Upper lobe of right lung (tissue), 1 donor: ENCODE measurements around the gene COL1A1. TPM values are rescaled to one million over a fixed set of nuclear protein-coding genes. Genes with fewer than 3 reads are reported as not detected.

Experiments used
- ATAC-seq: fragments of 200-7000 bp; cut with Tn5 transposase; one replicate; pipeline ENCODE4 v1.9.1; 2020; ENCODE audit warnings: mild to moderate bottlenecking, moderate library complexity
- DNase-seq: peaks from one replicate; pipeline ENCODE4 v3.0.0-alpha.2; 2020
- H3K27ac ChIP-seq: fragments of 200-600 bp; one replicate; pipeline ENCODE4 v1.8.0; 2022
- H3K27me3 ChIP-seq: fragments of 200-600 bp; one replicate; pipeline ENCODE4 v1.8.0; 2022; ENCODE audit warnings: mild to moderate bottlenecking
- H3K36me3 ChIP-seq: fragments of 200-600 bp; one replicate; pipeline ENCODE4 v1.8.0; 2022
- H3K4me1 ChIP-seq: fragments of 200-600 bp; one replicate; pipeline ENCODE4 v1.8.0; 2022
- H3K4me3 ChIP-seq: fragments of 200-600 bp; one replicate; pipeline ENCODE4 v1.8.0; 2022; ENCODE audit warnings: mild to moderate bottlenecking
- H3K9me3 ChIP-seq: fragments of 200-600 bp; one replicate; pipeline ENCODE4 v1.8.0; 2022
- intact Hi-C: fragments of 100-400 bp; cut with DNase I; formaldehyde crosslinking; loops from one replicate; pipeline ENCODE4 v1.11.0; 2022
- total RNA-seq: library from RNA; stranded (reverse); fragmentation: NEBNext Ultra II Directional; extraction: Animal tissue kit (Norgen Biotek cat#: 25700); gene quantifications from one replicate; pipeline ENCODE4 v1.2.1, GENCODE V29; 2021
- TF ChIP-seq, protein P1 (sequence below): fragments of 200-600 bp; IDR thresholded peaks from one replicate; pipeline ENCODE4 v1.8.0; 2022; ENCODE audit warnings: antibody characterized with exemption
- donor health status: DM: no; HTN: yes; CAD: no; lungs with severe emphysema.

COL1A1 gene
- total RNA-seq, 1 donor from 2014 or later: 154 TPM

DNA sequence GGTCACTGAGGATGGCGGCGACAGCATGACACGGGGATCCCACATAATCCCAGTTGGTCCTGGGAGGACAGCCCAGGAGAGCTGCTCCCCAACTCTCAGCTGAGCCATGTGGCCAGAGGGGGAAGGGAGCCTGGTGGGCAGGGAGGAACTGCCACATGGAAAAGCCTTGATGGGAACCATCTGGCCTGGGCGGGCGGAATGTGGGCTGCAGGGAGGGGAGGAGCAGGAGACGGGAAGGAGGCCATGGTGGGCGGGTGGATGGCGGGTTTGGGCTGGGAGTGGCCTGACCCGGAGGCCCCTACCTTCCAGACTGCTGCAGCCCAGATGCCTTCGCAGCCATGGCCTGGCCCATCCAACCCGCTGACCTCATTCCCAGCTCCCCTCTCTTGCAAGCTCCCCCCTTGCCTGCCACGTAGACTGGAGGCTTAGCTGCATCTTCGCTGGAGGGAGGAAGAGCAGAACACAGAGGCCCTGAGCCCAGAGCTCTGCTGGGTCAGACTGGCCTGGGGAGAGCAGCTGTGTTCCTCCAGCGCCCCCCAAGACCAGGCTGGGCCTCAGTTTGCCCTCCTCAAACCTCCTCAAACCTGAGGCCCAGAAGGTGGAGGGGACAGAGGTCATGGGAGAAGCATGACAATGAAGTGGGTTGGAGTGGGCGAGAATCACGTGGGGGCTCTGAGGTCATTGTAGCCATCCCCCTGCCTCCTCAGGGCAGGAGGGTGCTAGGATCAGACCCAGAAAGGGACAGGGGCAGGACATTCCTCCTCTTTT lies 8.2 kb upstream of the COL1A1 start:
- ATAC-seq: peak; percentile 72
- H3K27me3 ChIP-seq: no peaks in the 10 kb centered on the region
- TF ChIP-seq, protein P1, sequence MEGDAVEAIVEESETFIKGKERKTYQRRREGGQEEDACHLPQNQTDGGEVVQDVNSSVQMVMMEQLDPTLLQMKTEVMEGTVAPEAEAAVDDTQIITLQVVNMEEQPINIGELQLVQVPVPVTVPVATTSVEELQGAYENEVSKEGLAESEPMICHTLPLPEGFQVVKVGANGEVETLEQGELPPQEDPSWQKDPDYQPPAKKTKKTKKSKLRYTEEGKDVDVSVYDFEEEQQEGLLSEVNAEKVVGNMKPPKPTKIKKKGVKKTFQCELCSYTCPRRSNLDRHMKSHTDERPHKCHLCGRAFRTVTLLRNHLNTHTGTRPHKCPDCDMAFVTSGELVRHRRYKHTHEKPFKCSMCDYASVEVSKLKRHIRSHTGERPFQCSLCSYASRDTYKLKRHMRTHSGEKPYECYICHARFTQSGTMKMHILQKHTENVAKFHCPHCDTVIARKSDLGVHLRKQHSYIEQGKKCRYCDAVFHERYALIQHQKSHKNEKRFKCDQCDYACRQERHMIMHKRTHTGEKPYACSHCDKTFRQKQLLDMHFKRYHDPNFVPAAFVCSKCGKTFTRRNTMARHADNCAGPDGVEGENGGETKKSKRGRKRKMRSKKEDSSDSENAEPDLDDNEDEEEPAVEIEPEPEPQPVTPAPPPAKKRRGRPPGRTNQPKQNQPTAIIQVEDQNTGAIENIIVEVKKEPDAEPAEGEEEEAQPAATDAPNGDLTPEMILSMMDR: no peak
- DNase-seq: peak; percentile 83
- intact Hi-C loops: no loop called here
- H3K4me3 ChIP-seq: no peak overlapping the region
- no peaks in the 10 kb centered on the region for H3K9me3 ChIP-seq
- peak overlapping the region; percentile 83 for H3K27ac ChIP-seq
- H3K4me1 ChIP-seq: peaks cover 28% of the 10 kb centered on the region
- no peaks in the 10 kb centered on the region for H3K36me3 ChIP-seq

DNA sequence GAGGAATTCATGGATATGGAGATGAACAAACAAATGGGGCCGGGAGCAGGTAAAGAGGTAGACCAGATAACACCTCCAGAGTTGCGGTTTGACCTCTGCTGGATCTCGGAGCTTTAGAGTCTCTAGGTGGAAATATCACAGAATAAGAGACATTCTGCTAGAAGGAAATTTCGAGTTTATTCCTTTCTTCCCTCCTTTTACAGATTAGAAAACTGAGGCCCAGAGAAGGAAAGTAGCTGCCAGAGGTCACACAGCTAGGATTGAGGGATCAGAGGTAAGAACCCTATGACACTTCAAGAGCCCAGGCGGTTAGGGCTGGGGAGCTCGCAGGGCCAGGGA lies 7.7 kb upstream of the COL1A1 start:
- intact Hi-C loops: no loop called here
- TF ChIP-seq, protein P1: no peak
- peak overlapping the region; percentile 83 for H3K27ac ChIP-seq
- no peaks in the 10 kb centered on the region for H3K9me3 ChIP-seq
- H3K27me3 ChIP-seq: no peaks in the 10 kb centered on the region
- ATAC-seq (no peak), DNase-seq (no peak)
- H3K36me3 ChIP-seq: no peaks in the 10 kb centered on the region
- H3K4me1 ChIP-seq: peaks cover 28% of the 10 kb centered on the region
- H3K4me3 ChIP-seq: no peak overlapping the region

DNA sequence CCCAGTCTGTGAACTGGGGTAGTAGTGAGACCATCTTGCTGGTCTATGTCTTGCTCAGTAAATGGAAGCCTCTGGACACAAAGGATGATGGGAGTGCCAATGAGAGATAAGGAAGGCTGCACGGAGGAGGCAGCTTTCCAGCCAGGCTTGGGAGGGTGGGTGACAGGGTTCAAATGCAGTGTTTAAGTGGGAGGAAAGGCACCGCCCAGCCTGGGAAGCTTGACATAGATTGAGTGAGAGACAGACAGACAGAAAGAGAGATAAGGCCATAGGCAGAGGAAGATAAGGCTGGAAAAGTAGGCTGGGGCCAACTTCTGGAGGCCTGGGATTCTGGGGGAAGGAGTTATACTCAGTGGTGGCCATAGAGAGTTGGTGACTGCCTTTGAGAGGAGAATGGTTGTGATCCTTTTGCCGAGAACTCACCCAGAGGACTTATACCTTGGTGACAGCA lies 7.2 kb upstream of the COL1A1 start:
- no peaks in the 10 kb centered on the region for H3K27me3 ChIP-seq
- DNase-seq (no peak), ATAC-seq (no peak)
- intact Hi-C loops: no loop called here
- H3K27ac ChIP-seq: peak overlapping the region; percentile 83
- peaks cover 28% of the 10 kb centered on the region for H3K4me1 ChIP-seq
- TF ChIP-seq, protein P1: no peak
- H3K4me3 ChIP-seq: no peak overlapping the region
- H3K36me3 ChIP-seq: no peaks in the 10 kb centered on the region
- no peaks in the 10 kb centered on the region for H3K9me3 ChIP-seq

DNA sequence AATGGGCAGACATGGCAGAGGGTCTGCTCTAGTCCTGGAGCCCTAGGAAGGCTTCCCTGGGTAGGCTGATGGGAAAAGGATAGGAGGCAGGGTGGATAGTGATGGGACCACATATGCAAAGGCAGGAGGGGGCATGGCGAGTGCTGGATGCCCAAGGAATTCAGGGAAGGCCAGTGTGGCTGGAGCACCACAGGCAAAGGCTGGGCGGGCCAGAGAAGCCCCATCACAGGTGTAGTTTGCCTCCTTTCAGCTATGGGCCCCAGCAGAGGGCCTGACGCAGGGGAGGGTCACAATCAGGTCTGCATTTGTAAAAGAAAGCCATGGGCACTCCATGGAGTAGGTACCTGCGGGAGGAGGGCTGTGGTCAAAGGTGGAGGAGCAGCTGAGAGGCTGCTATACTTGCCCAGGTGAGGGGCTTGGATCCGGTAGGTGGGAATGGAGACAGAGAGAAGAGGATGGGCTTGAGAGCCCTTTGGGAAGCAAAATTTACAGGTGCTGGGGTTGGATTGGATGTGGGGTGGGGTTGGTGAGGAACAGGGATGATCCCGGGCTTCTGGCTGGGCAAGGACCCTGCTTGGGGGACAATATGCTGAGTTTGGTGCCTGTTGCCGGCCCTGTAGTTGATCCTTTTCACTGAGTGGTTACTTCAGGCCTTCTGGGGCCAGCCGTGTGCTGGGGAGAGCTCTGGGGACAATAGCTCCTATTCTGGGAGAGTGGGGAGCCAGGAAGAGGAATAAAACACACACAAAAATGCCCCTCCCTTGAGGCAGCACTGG lies 6.5 kb upstream of the COL1A1 start:
- Histone ChIP-seq H3K4me3 (no peak overlapping the region), H3K27ac (no peak overlapping the region), H3K9me3 (no peaks in the 10 kb centered on the region), H3K36me3 (no peaks in the 10 kb centered on the region), H3K27me3 (no peaks in the 10 kb centered on the region), H3K4me1 (peaks cover 28% of the 10 kb centered on the region)
- intact Hi-C loops: no loop called here
- TF ChIP-seq, protein P1: no peak
- DNase-seq (no peak), ATAC-seq (no peak)

DNA sequence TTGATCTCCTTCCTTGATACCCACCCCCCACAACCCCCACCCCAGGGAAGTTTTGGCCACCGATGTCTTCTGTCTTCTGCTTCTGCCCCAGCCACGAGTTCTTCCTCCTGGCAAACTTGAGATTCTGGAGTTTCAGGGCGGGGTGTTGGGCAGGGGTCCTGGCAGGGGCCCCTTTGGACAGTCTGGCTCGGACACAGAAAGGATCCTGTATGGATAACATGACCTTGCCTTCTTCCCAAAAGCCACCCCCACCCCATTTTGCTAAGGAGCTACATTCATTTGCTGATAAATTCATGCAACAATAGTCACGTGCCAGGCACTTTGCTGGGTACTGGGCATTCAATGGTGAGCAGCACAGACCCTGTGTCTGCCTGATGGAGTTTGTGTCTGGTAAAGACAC lies 5.9 kb upstream of the COL1A1 start:
- no peak for DNase-seq
- ATAC-seq: no peak
- TF ChIP-seq, protein P1: no peak
- peaks cover 28% of the 10 kb centered on the region for H3K4me1 ChIP-seq
- H3K4me3 ChIP-seq: no peak overlapping the region
- intact Hi-C loops: no loop called here
- H3K27me3 ChIP-seq: no peaks in the 10 kb centered on the region
- H3K9me3 ChIP-seq: no peaks in the 10 kb centered on the region
- no peaks in the 10 kb centered on the region for H3K36me3 ChIP-seq
- H3K27ac ChIP-seq: no peak overlapping the region
